Endothelial cell of umbilical vein (primary cell): ENCODE data around the gene SH3YL1. TPM values are rescaled to one million over a fixed set of nuclear protein-coding genes. Genes with fewer than 3 reads are reported as not detected.

Source experiments
- BruUV-seq: library from RNA; stranded (reverse); fragments of 400-500 nt; replicated peaks from 2 replicates; lab custom pipeline; 2021; lab: Mats Ljungman, UMichigan
- CTCF ChIA-PET: fragments of 300-600, 350-600 bp; sonication (Branson Sonifier 250); formaldehyde crosslinking; loops from one replicate; lab custom pipeline; 2021; ENCODE audit warnings: antibody characterized with exemption, inconsistent platforms; lab: Charles Lee
- POLR2A ChIA-PET: fragments of 300-600, 350-600 bp; sonication (Branson Sonifier 250); formaldehyde crosslinking; loops from one replicate; lab custom pipeline; 2021; ENCODE audit warnings: antibody characterized with exemption, inconsistent platforms; lab: Charles Lee
- DNase-seq: peaks from one replicate; pipeline ENCODE4 v3.0.0-alpha.2; 2011; ENCODE audit warnings: low read depth, low spot score
- FAIRE-seq: peaks from 2 replicates; lab custom pipeline; 2011; peaks lifted over from hg19 to GRCh38; lab: Jason Lieb, UNC
- H2AFZ ChIP-seq: 2 replicates; pipeline ENCODE4 v1.6.0; 2012; ENCODE audit warnings: low read depth, low read length, control low read depth, inconsistent platforms
- H3K27ac ChIP-seq: 2 replicates; pipeline ENCODE4 v1.5.1; 2011; ENCODE audit warnings: low read depth, mild to moderate bottlenecking, control low read depth, low read length, moderate library complexity; ENCODE audit not compliant: insufficient read depth
- H3K27me3 ChIP-seq, 2 experiments: 2 replicates each; pipeline versions ENCODE4 v1.6.0 to v1.6.1; 2011; ENCODE audit warnings: low read length in 2 of 2, mixed read lengths in 1 of 2; ENCODE audit not compliant: control insufficient read depth in 2 of 2, insufficient read depth in 2 of 2
- H3K36me3 ChIP-seq, 2 experiments: 2 replicates in 1 of 2; 3 replicates in 1 of 2; pipeline ENCODE4 v1.5.1; 2011; ENCODE audit warnings: low read length in 2 of 2, mild to moderate bottlenecking in 1 of 2, moderate library complexity in 1 of 2; ENCODE audit not compliant: control insufficient read depth in 2 of 2, insufficient read depth in 2 of 2; ENCODE audit errors: extremely low read depth in 1 of 2
- H3K4me1 ChIP-seq: 3 replicates; pipeline ENCODE4 v1.5.1; 2011; ENCODE audit warnings: mild to moderate bottlenecking, low read length; ENCODE audit not compliant: control insufficient read depth, insufficient read depth; ENCODE audit errors: extremely low read depth
- H3K4me2 ChIP-seq: 2 replicates; pipeline ENCODE4 v1.6.1; 2011; ENCODE audit warnings: low read length, control low read depth, mixed read lengths; ENCODE audit not compliant: insufficient read depth
- H3K4me3 ChIP-seq, 3 experiments: fragments of 200-600 bp in 1 of 3; sonication (generic), shearing (Covaris generic) in 1 of 3; replicated peaks in 1 of 3; 2 replicates each; pipeline ENCODE4 v1.5.1; 2011 to 2016; ENCODE audit warnings: control low read depth in 3 of 3, low read length in 3 of 3, mild to moderate bottlenecking in 2 of 3, inconsistent platforms in 1 of 3, low read depth in 1 of 3, moderate library complexity in 1 of 3; ENCODE audit not compliant: insufficient read depth in 1 of 3
- H3K79me2 ChIP-seq: 2 replicates; pipeline ENCODE4 v1.6.0; 2012; ENCODE audit warnings: low read length, inconsistent platforms; ENCODE audit not compliant: control insufficient read depth, insufficient read depth
- H3K9ac ChIP-seq: replicated peaks from 2 replicates; pipeline ENCODE3; 2011; ENCODE audit warnings: low read length, control low read depth; ENCODE audit not compliant: insufficient read depth; ENCODE audit errors: extremely low read depth
- H3K9me1 ChIP-seq: replicated peaks from 3 replicates; pipeline ENCODE4 v1.6.0; 2011; ENCODE audit warnings: mild to moderate bottlenecking, low read length; ENCODE audit not compliant: control insufficient read depth, insufficient read depth; ENCODE audit errors: extremely low read depth
- H3K9me3 ChIP-seq: replicated peaks from 2 replicates; pipeline ENCODE4 v1.5.1; 2012; ENCODE audit warnings: low read length, inconsistent platforms; ENCODE audit not compliant: control insufficient read depth, insufficient read depth
- H4K20me1 ChIP-seq: replicated peaks from 2 replicates; pipeline ENCODE3; 2011; ENCODE audit warnings: mild to moderate bottlenecking, low read length; ENCODE audit not compliant: control insufficient read depth, insufficient read depth; ENCODE audit errors: extremely low read depth
- EZH2 ChIP-seq: IDR thresholded peaks from 2 replicates; pipeline ENCODE4 v1.6.1; 2012; ENCODE audit warnings: borderline replicate concordance, low read depth, mild to moderate bottlenecking, moderate library complexity, low read length, inconsistent platforms; ENCODE audit not compliant: severe bottlenecking
- FOS ChIP-seq: IDR thresholded peaks from 2 replicates; pipeline ENCODE4 v1.6.1; 2011; ENCODE audit warnings: mild to moderate bottlenecking, low read length, moderate library complexity, borderline replicate concordance; ENCODE audit not compliant: insufficient read depth
- GATA2 ChIP-seq: IDR thresholded peaks from 2 replicates; pipeline ENCODE4 v1.7.0; 2011; ENCODE audit warnings: low read depth, mild to moderate bottlenecking, moderate library complexity, mixed read lengths, low read length; ENCODE audit not compliant: insufficient read length, insufficient read depth
- JUN ChIP-seq: IDR thresholded peaks from 2 replicates; pipeline ENCODE4 v1.6.1; 2011; ENCODE audit warnings: borderline replicate concordance, low read depth; ENCODE audit not compliant: insufficient read length, insufficient read depth
- MYC ChIP-seq: IDR thresholded peaks from one replicate; pipeline ENCODE4 v1.6.1; 2011; ENCODE audit warnings: mild to moderate bottlenecking, low read depth, low read length
- POLR2A ChIP-seq: IDR thresholded peaks from 2 replicates; pipeline ENCODE4 v1.6.1; 2012; ENCODE audit warnings: low read depth, mild to moderate bottlenecking, control low read depth, low read length
- POLR2AphosphoS5 ChIP-seq: IDR thresholded peaks from 2 replicates; pipeline ENCODE4 v1.6.1; 2012; ENCODE audit warnings: low read depth, mild to moderate bottlenecking, control low read depth, low read length, moderate library complexity; ENCODE audit not compliant: insufficient read depth
- dilution Hi-C: fragments of 300-500 bp; cut with MboI; formaldehyde crosslinking; loops from one replicate; pipeline ENCODE4 v1.15.0; 2019; ENCODE audit warnings: low sequenced_read_pairs; ENCODE audit not compliant: extremely low pct_ligation_motif_present
- intact Hi-C: fragments of 100-400 bp; cut with micrococcal nuclease; formaldehyde crosslinking; loops from one replicate; pipeline ENCODE4 v1.10.0; 2022
- polyA plus RNA-seq, 4 experiments: library from polyadenylated mRNA; depleted of rRNA in 3 of 4; stranded (reverse) in 3 of 4; unstranded in 1 of 4; fragments of >200 nt; gene quantifications; 2 replicates each; pipeline versions ENCODE4 v1.2.1 to v1.2.3, GENCODE V29; 2011 to 2012; ENCODE audit warnings: missing spikeins in 1 of 4
- total RNA-seq: library from RNA; stranded (reverse); gene quantifications from 2 replicates; pipeline ENCODE4 v1.2.3, GENCODE V29; 2021
- TF ChIP-seq, protein P1 (sequence below), 2 donors: IDR thresholded peaks; 1 replicate in 1 of 2; 2 replicates in 1 of 2; pipeline ENCODE4 v1.5.1; 2011; ENCODE audit warnings: low read length in 2 of 2, mild to moderate bottlenecking in 2 of 2, moderate library complexity in 2 of 2, control low read depth in 1 of 2, inconsistent platforms in 1 of 2, low read depth in 1 of 2; ENCODE audit not compliant: insufficient read depth in 1 of 2; ENCODE audit errors: extremely low read depth in 1 of 2
- TF ChIP-seq, protein P2 (sequence below): IDR thresholded peaks from 2 replicates; pipeline ENCODE4 v1.6.1; 2011; ENCODE audit not compliant: insufficient read depth, insufficient read length

SH3YL1 gene
- total and polyA plus RNA-seq, 2 donors (not counting 3 experiments of a cell fraction or from before 2014, with no cell fraction given) = 12.5 to 22.4 TPM

DNA sequence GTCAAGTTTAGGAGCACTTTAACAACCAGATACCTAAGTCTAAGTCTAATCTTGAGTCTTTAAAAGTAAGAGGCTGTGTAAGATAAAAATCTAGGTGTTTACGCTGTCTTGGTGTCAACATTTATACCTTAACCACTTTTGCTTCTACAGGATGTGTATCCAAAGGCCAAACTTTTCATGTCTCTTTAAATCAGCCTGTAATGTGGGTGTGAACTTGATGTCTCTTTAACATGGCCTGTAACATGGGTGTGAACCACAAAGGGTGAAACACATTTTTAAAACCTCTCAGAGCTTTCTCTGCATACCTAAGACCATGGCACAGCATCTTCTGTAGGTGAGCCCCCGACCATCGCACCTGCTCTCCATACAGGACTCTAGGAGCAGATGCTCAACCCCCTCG, 40.4 kb downstream of the SH3YL1 start:
- DNase-seq (no peak), FAIRE-seq (no peak)
- CTCF ChIA-PET = interaction anchor here (3.4 kb wide), 1 partner anchor 23 kb away, joined by 8 read pairs; no protein-coding TSS in a partner anchor
- intact Hi-C loops = no loop called here
- H2AFZ ChIP-seq = no peak overlapping the region
- H4K20me1 ChIP-seq = no peaks in the 10 kb centered on the region
- no peaks in the 10 kb centered on the region for H3K9me3 ChIP-seq
- no peaks in the 10 kb centered on the region for H3K4me1 ChIP-seq
- dilution Hi-C loops = no loop called here
- BruUV-seq = no TSS peak
- POLR2A ChIA-PET = no interaction called here
- H3K36me3 ChIP-seq = peaks cover 0 to 2% of the 10 kb centered on the region in 2 experiments
- H3K79me2 ChIP-seq = no peaks in the 10 kb centered on the region
- H3K27ac ChIP-seq = no peak overlapping the region
- no peak overlapping the region for H3K4me3 ChIP-seq
- H3K9me1 ChIP-seq = no peaks in the 10 kb centered on the region
- H3K4me2 ChIP-seq = no peak overlapping the region
- no peak overlapping the region for H3K9ac ChIP-seq
- TF ChIP-seq EZH2 = no peak
- TF ChIP-seq POLR2AphosphoS5 = no peak
- no peak for TF ChIP-seq POLR2A
- no peak for TF ChIP-seq MYC
- TF ChIP-seq, protein P1, sequence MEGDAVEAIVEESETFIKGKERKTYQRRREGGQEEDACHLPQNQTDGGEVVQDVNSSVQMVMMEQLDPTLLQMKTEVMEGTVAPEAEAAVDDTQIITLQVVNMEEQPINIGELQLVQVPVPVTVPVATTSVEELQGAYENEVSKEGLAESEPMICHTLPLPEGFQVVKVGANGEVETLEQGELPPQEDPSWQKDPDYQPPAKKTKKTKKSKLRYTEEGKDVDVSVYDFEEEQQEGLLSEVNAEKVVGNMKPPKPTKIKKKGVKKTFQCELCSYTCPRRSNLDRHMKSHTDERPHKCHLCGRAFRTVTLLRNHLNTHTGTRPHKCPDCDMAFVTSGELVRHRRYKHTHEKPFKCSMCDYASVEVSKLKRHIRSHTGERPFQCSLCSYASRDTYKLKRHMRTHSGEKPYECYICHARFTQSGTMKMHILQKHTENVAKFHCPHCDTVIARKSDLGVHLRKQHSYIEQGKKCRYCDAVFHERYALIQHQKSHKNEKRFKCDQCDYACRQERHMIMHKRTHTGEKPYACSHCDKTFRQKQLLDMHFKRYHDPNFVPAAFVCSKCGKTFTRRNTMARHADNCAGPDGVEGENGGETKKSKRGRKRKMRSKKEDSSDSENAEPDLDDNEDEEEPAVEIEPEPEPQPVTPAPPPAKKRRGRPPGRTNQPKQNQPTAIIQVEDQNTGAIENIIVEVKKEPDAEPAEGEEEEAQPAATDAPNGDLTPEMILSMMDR (IDR thresholded peaks at IDR 0.05; ENCODE audit: extremely low read depth in 1 of 2, insufficient read depth in 1 of 2, low read depth in 1 of 2, low read length in 2 of 2) = no peak
- TF ChIP-seq FOS = no peak
- TF ChIP-seq GATA2 = no peak
- no peak for TF ChIP-seq JUN
- TF ChIP-seq, protein P2, sequence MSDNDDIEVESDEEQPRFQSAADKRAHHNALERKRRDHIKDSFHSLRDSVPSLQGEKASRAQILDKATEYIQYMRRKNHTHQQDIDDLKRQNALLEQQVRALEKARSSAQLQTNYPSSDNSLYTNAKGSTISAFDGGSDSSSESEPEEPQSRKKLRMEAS = no peak
- H3K27me3 ChIP-seq = no peaks in the 10 kb centered on the region
